ENCODE measurements around the gene INPP4B.

- no peak for TF ChIP-seq CTCF (IDR thresholded peaks at IDR 0.05)
- TF ChIP-seq EZH2 (IDR thresholded peaks at IDR 0.05; ENCODE audit: borderline replicate concordance, insufficient read depth, low read depth, low read length, poor library complexity, severe bottlenecking), result no peak
Observed at GRCh38 chr4:142034101-142034500, 812.0 kb downstream of the INPP4B start.

Data from B cell (primary cell).